MM.1S (cell line): ENCODE measurements around the gene EMP1.

ENCODE experiments used
- DNase-seq: peaks from one replicate; pipeline ENCODE4 v3.0.0-alpha.2; 2015
- H2AFZ ChIP-seq: fragments of 300-600 bp; sonication (generic); 2 replicates; pipeline ENCODE4 v1.6.0; 2016; ENCODE audit warnings: antibody characterized with exemption, low read length
- H3F3A ChIP-seq: fragments of 300-600 bp; sonication (generic); 2 replicates; pipeline ENCODE4 v1.6.1; 2016; ENCODE audit warnings: mild to moderate bottlenecking, antibody characterized with exemption, low read length, moderate library complexity, mixed read lengths; ENCODE audit not compliant: insufficient read depth
- H3K27ac ChIP-seq: fragments of 300-600 bp; sonication (generic); 2 replicates; pipeline ENCODE4 v1.5.1; 2016; ENCODE audit warnings: mild to moderate bottlenecking, low read length
- H3K27me3 ChIP-seq: fragments of 300-600 bp; sonication (generic); replicated peaks from 2 replicates; pipeline ENCODE4 v1.6.0; 2016; ENCODE audit warnings: low read length; ENCODE audit not compliant: insufficient read depth
- H3K36me3 ChIP-seq: fragments of 300-600 bp; sonication (generic); replicated peaks from 2 replicates; pipeline ENCODE4 v1.6.1; 2016; ENCODE audit warnings: mild to moderate bottlenecking, low read length, mixed read lengths; ENCODE audit not compliant: insufficient read depth
- H3K4me1 ChIP-seq: fragments of 300-600 bp; sonication (generic); 2 replicates; pipeline ENCODE4 v1.6.1; 2016; ENCODE audit warnings: low read length, mixed read lengths
- H3K4me2 ChIP-seq: fragments of 300-600 bp; sonication (generic); 2 replicates; pipeline ENCODE4 v1.6.0; 2016; ENCODE audit warnings: low read depth, low read length
- H3K4me3 ChIP-seq: fragments of 300-600 bp; sonication (generic); 2 replicates; pipeline ENCODE4 v1.5.1; 2016; ENCODE audit warnings: low read length, mixed read lengths
- H3K79me2 ChIP-seq: fragments of 300-600 bp; sonication (generic); 2 replicates; pipeline ENCODE4 v1.6.1; 2016; ENCODE audit warnings: mixed run types, low read length, mixed read lengths
- H3K9ac ChIP-seq: fragments of 300-600 bp; sonication (generic); 2 replicates; pipeline ENCODE4 v1.6.1; 2016; ENCODE audit warnings: low read length, mixed read lengths
- H3K9me2 ChIP-seq: fragments of 300-600 bp; sonication (generic); replicated peaks from 2 replicates; pipeline ENCODE4 v1.6.1; 2016; ENCODE audit warnings: mild to moderate bottlenecking, low read length, mixed read lengths; ENCODE audit not compliant: insufficient read depth
- H3K9me3 ChIP-seq: fragments of 300-600 bp; sonication (generic); replicated peaks from 2 replicates; pipeline ENCODE4 v1.6.1; 2016; ENCODE audit warnings: mild to moderate bottlenecking, low read length, mixed read lengths; ENCODE audit not compliant: insufficient read depth
- H4K20me1 ChIP-seq: fragments of 300-600 bp; sonication (generic); 2 replicates; pipeline ENCODE4 v1.6.1; 2016; ENCODE audit warnings: mild to moderate bottlenecking, low read length, moderate library complexity, mixed read lengths; ENCODE audit not compliant: insufficient read depth
- CTCF ChIP-seq: fragments of 300-600 bp; sonication (generic); IDR thresholded peaks from 2 replicates; pipeline ENCODE4 v1.5.1; 2016; ENCODE audit warnings: antibody characterized with exemption, low read length, mixed read lengths
- EZH2 ChIP-seq: fragments of 300-600 bp; sonication (generic); optimal IDR thresholded peaks from 2 replicates; pipeline ENCODE3; 2017; ENCODE audit warnings: low read depth, mild to moderate bottlenecking, antibody characterized with exemption, low read length, mixed read lengths
- EZH2phosphoT487 ChIP-seq: fragments of 300-600 bp; sonication (generic); IDR thresholded peaks from 2 replicates; pipeline ENCODE4 v1.6.1; 2018; ENCODE audit warnings: antibody characterized with exemption, low read length

Gene EMP1

GRCh38 chr12:13220838-13221237 lies 24.3 kb downstream of the EMP1 start:
- H3K4me3 ChIP-seq = no peak overlapping the region
- TF ChIP-seq CTCF = no peak
- TF ChIP-seq EZH2 = no peak
- no peak for TF ChIP-seq EZH2phosphoT487
- H3K9me3 ChIP-seq = no peaks in the 10 kb centered on the region
- H3K4me2 ChIP-seq = no peak overlapping the region
- no peaks in the 10 kb centered on the region for H3K27me3 ChIP-seq
- no peaks in the 10 kb centered on the region for H3K36me3 ChIP-seq
- no peak overlapping the region for H2AFZ ChIP-seq
- no peaks in the 10 kb centered on the region for H3K4me1 ChIP-seq
- DNase-seq = no peak
- H3K79me2 ChIP-seq = no peaks in the 10 kb centered on the region
- no peaks in the 10 kb centered on the region for H3F3A ChIP-seq
- H4K20me1 ChIP-seq = no peaks in the 10 kb centered on the region
- no peaks in the 10 kb centered on the region for H3K9me2 ChIP-seq
- no peak overlapping the region for H3K27ac ChIP-seq
- no peak overlapping the region for H3K9ac ChIP-seq

- no peak overlapping the region for H3K9ac ChIP-seq
- no peak for DNase-seq
- no peaks in the 10 kb centered on the region for H3K27me3 ChIP-seq
Measured at GRCh38 chr12:13222076-13222475, 25.6 kb downstream of the EMP1 start.

GRCh38 chr12:13223179-13223804 lies 26.8 kb downstream of the EMP1 start:
- H3K79me2 ChIP-seq = no peaks in the 10 kb centered on the region
- H3K27me3 ChIP-seq = no peaks in the 10 kb centered on the region
- H3K4me3 ChIP-seq = no peak overlapping the region
- no peaks in the 10 kb centered on the region for H3K4me1 ChIP-seq
- TF ChIP-seq EZH2 = no peak
- no peak for TF ChIP-seq CTCF
- no peak for TF ChIP-seq EZH2phosphoT487
- H3K27ac ChIP-seq = no peak overlapping the region
- H3K9me2 ChIP-seq = no peaks in the 10 kb centered on the region
- H3K4me2 ChIP-seq = no peak overlapping the region
- H2AFZ ChIP-seq = no peak overlapping the region
- H3K9ac ChIP-seq = no peak overlapping the region
- no peak for DNase-seq
- H3K9me3 ChIP-seq = no peaks in the 10 kb centered on the region
- H3F3A ChIP-seq = no peaks in the 10 kb centered on the region
- H3K36me3 ChIP-seq = no peaks in the 10 kb centered on the region
- H4K20me1 ChIP-seq = no peaks in the 10 kb centered on the region

More at GRCh38 chr12:13222076-13222475, 25.6 kb downstream of the EMP1 start:
- TF ChIP-seq EZH2phosphoT487 (no peak), EZH2 (no peak), CTCF (no peak)
- Histone ChIP-seq H3K36me3 (no peaks in the 10 kb centered on the region), H4K20me1 (no peaks in the 10 kb centered on the region), H2AFZ (no peak overlapping the region), H3K27ac (no peak overlapping the region), H3K4me3 (no peak overlapping the region), H3K79me2 (no peaks in the 10 kb centered on the region), H3K4me1 (no peaks in the 10 kb centered on the region), H3K4me2 (no peak overlapping the region), H3K9me2 (no peaks in the 10 kb centered on the region), H3K9me3 (no peaks in the 10 kb centered on the region), H3F3A (no peaks in the 10 kb centered on the region)
